H1 (cell line): ENCODE data around the gene CACNA1C. TPM values are rescaled to one million over a fixed set of nuclear protein-coding genes. Genes with fewer than 3 reads are reported as not detected.

Source experiments
- CTCF ChIA-PET: fragments of 300-600 bp; sonication (Branson Sonifier 250); formaldehyde crosslinking; loops from one replicate; lab custom pipeline; 2021; ENCODE audit not compliant: partially characterized antibody; lab: Charles Lee
- POLR2A ChIA-PET: fragments of 300-600 bp; sonication (Branson Sonifier 250); formaldehyde crosslinking; loops from one replicate; lab custom pipeline; 2021; ENCODE audit warnings: inconsistent platforms; ENCODE audit not compliant: partially characterized antibody; lab: Charles Lee
- DNase-seq, 2 experiments: peaks; one replicate each; pipeline versions ENCODE4 v3.0.0 to v3.0.0-alpha.2; 2010 to 2022; ENCODE audit warnings: low spot score in 2 of 2, low read depth in 1 of 2, mixed read lengths in 1 of 2
- FAIRE-seq: peaks from 2 replicates; lab custom pipeline; 2011; peaks lifted over from hg19 to GRCh38; lab: Jason Lieb, UNC
- H2AFZ ChIP-seq: 2 replicates; pipeline ENCODE4 v1.8.1; 2012; ENCODE audit warnings: low read length, inconsistent platforms
- H2AK5ac ChIP-seq: 2 replicates; pipeline ENCODE4 v1.6.1; 2013; ENCODE audit warnings: low read depth, low read length
- H2BK120ac ChIP-seq: replicated peaks from 2 replicates; pipeline ENCODE3; 2013; ENCODE audit warnings: low read depth, low read length, inconsistent platforms
- H2BK12ac ChIP-seq: 2 replicates; pipeline ENCODE4 v1.6.1; 2013; ENCODE audit warnings: low read depth, low read length
- H2BK15ac ChIP-seq: 2 replicates; pipeline ENCODE4 v1.6.1; 2013; ENCODE audit warnings: low read length
- H2BK20ac ChIP-seq: 2 replicates; pipeline ENCODE4 v1.6.1; 2013; ENCODE audit warnings: low read length
- H2BK5ac ChIP-seq: 2 replicates; pipeline ENCODE4 v1.6.1; 2013; ENCODE audit warnings: low read depth, low read length
- H3K14ac ChIP-seq: 2 replicates; pipeline ENCODE4 v1.6.1; 2013; ENCODE audit warnings: inconsistent platforms; ENCODE audit not compliant: insufficient read length
- H3K18ac ChIP-seq: 2 replicates; pipeline ENCODE4 v1.6.1; 2013; ENCODE audit warnings: low read length; ENCODE audit errors: extremely low read depth
- H3K23ac ChIP-seq: 2 replicates; pipeline ENCODE4 v1.6.1; 2013; ENCODE audit warnings: inconsistent platforms; ENCODE audit not compliant: insufficient read length
- H3K23me2 ChIP-seq: 2 replicates; pipeline ENCODE4 v1.6.1; 2013; ENCODE audit warnings: low read depth, low read length
- H3K27ac ChIP-seq: 2 replicates; pipeline ENCODE4 v1.6.1; 2011; ENCODE audit warnings: low read depth, low read length, inconsistent platforms
- H3K27me3 ChIP-seq, 4 experiments: replicated peaks in 1 of 4; 1 replicate in 1 of 4; 2 replicates in 3 of 4; pipeline versions ENCODE4 v1.6.1 to v1.8.1; 2011 to 2013; ENCODE audit warnings: low read length in 3 of 4, mild to moderate bottlenecking in 3 of 4, inconsistent platforms in 2 of 4, mixed read lengths in 2 of 4, moderate library complexity in 1 of 4; ENCODE audit not compliant: control insufficient read depth in 3 of 4, insufficient read depth in 3 of 4; ENCODE audit errors: extremely low read depth in 1 of 4
- H3K36me3 ChIP-seq, 4 experiments: 2 replicates each; pipeline versions ENCODE4 v1.6.1 to v1.8.1; 2011 to 2013; ENCODE audit warnings: mild to moderate bottlenecking in 4 of 4, low read length in 3 of 4, moderate library complexity in 2 of 4, control low read depth in 1 of 4, inconsistent platforms in 1 of 4; ENCODE audit not compliant: insufficient read depth in 4 of 4, control insufficient read depth in 2 of 4
- H3K4ac ChIP-seq: replicated peaks from 2 replicates; pipeline ENCODE3; 2013; ENCODE audit warnings: low read length, low read depth, mixed read lengths, inconsistent platforms; ENCODE audit not compliant: insufficient read length
- H3K4me1 ChIP-seq, 4 experiments: replicated peaks in 1 of 4; 1 replicate in 1 of 4; 2 replicates in 3 of 4; pipeline versions ENCODE4 v1.6.1 to v1.8.1; 2011 to 2013; ENCODE audit warnings: low read length in 3 of 4, inconsistent platforms in 2 of 4, mixed read lengths in 1 of 4; ENCODE audit not compliant: insufficient read depth in 4 of 4, control insufficient read depth in 3 of 4
- H3K4me2 ChIP-seq, 2 experiments: 2 replicates each; pipeline versions ENCODE4 v1.6.1 to v1.8.1; 2011 to 2013; ENCODE audit warnings: low read depth in 2 of 2, low read length in 2 of 2, control low read depth in 1 of 2, inconsistent platforms in 1 of 2, mild to moderate bottlenecking in 1 of 2; ENCODE audit not compliant: insufficient read depth in 1 of 2
- H3K4me3 ChIP-seq, 4 experiments: fragments of 200-600, 300-600 bp in 1 of 4; sonication (generic), shearing (Covaris generic), sonication (Bioruptor Twin) in 1 of 4; 2 replicates each; pipeline versions ENCODE4 v1.5.1 to v1.8.1; 2011 to 2016; ENCODE audit warnings: low read length in 4 of 4, low read depth in 3 of 4, control low read depth in 2 of 4, inconsistent platforms in 2 of 4, mild to moderate bottlenecking in 2 of 4, mixed read lengths in 1 of 4, moderate library complexity in 1 of 4; ENCODE audit not compliant: insufficient read depth in 2 of 4; ENCODE audit errors: extremely low read depth in 1 of 4
- H3K56ac ChIP-seq: replicated peaks from 2 replicates; pipeline ENCODE3; 2013; ENCODE audit warnings: low read depth, mild to moderate bottlenecking, mixed read lengths, low read length, inconsistent platforms; ENCODE audit not compliant: insufficient read length
- H3K79me1 ChIP-seq: 2 replicates; pipeline ENCODE4 v1.6.1; 2013; ENCODE audit warnings: low read depth, low read length, control low read depth
- H3K79me2 ChIP-seq, 2 experiments: 2 replicates each; pipeline versions ENCODE4 v1.6.1 to v1.8.1; 2012 to 2013; ENCODE audit warnings: low read length in 2 of 2, mild to moderate bottlenecking in 2 of 2, inconsistent platforms in 1 of 2; ENCODE audit not compliant: insufficient read depth in 2 of 2, control insufficient read depth in 1 of 2
- H3K9ac ChIP-seq, 4 experiments: replicated peaks in 1 of 4; 1 replicate in 1 of 4; 2 replicates in 3 of 4; pipeline versions ENCODE4 v1.6.1 to v1.8.1; 2011 to 2013; ENCODE audit warnings: low read depth in 3 of 4, low read length in 3 of 4, control low read depth in 2 of 4, mild to moderate bottlenecking in 2 of 4, moderate library complexity in 2 of 4, inconsistent platforms in 1 of 4; ENCODE audit errors: extremely low read depth in 1 of 4
- H3K9me3 ChIP-seq, 2 experiments: 2 replicates each; pipeline versions ENCODE4 v1.6.1 to v1.8.1; 2012 to 2013; ENCODE audit warnings: mild to moderate bottlenecking in 2 of 2, moderate library complexity in 2 of 2, control low read depth in 1 of 2, inconsistent platforms in 1 of 2, low read depth in 1 of 2, low read length in 1 of 2, mixed read lengths in 1 of 2; ENCODE audit not compliant: insufficient read depth in 2 of 2
- H4K20me1 ChIP-seq, 2 experiments: replicated peaks in 1 of 2; 2 replicates each; pipeline versions ENCODE3 to v1.8.1; 2011 to 2013; ENCODE audit warnings: inconsistent platforms in 2 of 2, low read length in 2 of 2, mild to moderate bottlenecking in 1 of 2; ENCODE audit not compliant: insufficient read depth in 2 of 2, control insufficient read depth in 1 of 2
- H4K5ac ChIP-seq: 2 replicates; pipeline ENCODE4 v1.6.1; 2013; ENCODE audit warnings: low read length, low read depth, mixed read lengths, inconsistent platforms; ENCODE audit not compliant: insufficient read length
- H4K8ac ChIP-seq: 2 replicates; pipeline ENCODE4 v1.8.0; 2013; ENCODE audit warnings: mild to moderate bottlenecking, moderate library complexity, low read length, inconsistent platforms; ENCODE audit not compliant: insufficient read depth; ENCODE audit errors: extremely low read depth
- H4K91ac ChIP-seq: replicated peaks from 2 replicates; pipeline ENCODE3; 2013; ENCODE audit warnings: low read length, mixed read lengths, inconsistent platforms; ENCODE audit not compliant: insufficient read length
- BACH1 ChIP-seq: IDR thresholded peaks from 2 replicates; pipeline ENCODE4 v1.6.1; 2012; ENCODE audit warnings: low read length, improper control_type of control experiment
- CBX5 ChIP-seq: fragments of 300-800, 300-1000 bp; sonication (generic); IDR thresholded peaks from 2 replicates; pipeline ENCODE4 v1.7.1; 2016; ENCODE audit warnings: antibody characterized with exemption, low read length, low read depth
- WGBS, 2 experiments: shearing (Covaris generic) in 1 of 2; methylation state at CpG; one replicate each; pipeline versions ENCODE4 v1.1.6 to v1.1.7; 2013 to 2015; ENCODE audit warnings: low lambda C conversion rate in 2 of 2, mixed read lengths in 2 of 2, inconsistent platforms in 1 of 2, low coverage in 1 of 2, missing lambda C conversion rate in 1 of 2; ENCODE audit not compliant: insufficient replicate concordance in 2 of 2, insufficient coverage in 1 of 2, insufficient read length in 1 of 2; ENCODE audit errors: extremely low coverage in 1 of 2, missing lambda C conversion rate in 1 of 2; 5-methylcytosine and 5-hydroxymethylcytosine counted together
- polyA plus RNA-seq, 7 experiments: library from polyadenylated mRNA; depleted of rRNA in 3 of 7; stranded (reverse) in 5 of 7; unstranded in 2 of 7; fragments of >200 nt in 5 of 7; fragments of 200-250 nt in 2 of 7; gene quantifications; 1 replicate in 5 of 7; 2 replicates in 1 of 7; 4 replicates in 1 of 7; pipeline versions ENCODE4 v1.2.1 to v1.2.3, GENCODE V29; 2011 to 2013; ENCODE audit warnings: missing spikeins in 2 of 7, mixed read lengths in 2 of 7
- total RNA-seq: library from RNA; stranded (reverse); fragmentation: NEBNext Ultra II Directional; extraction: Animal tissue kit (Norgen Biotek cat#: 25700); gene quantifications from 2 replicates; pipeline ENCODE4 v1.2.1, GENCODE V29; 2021

CACNA1C gene
- total and polyA plus RNA-seq, 2 of the 8 experiments (the other 6 are each of a cell fraction or from before 2014, with no cell fraction given), result 1.3 TPM

- H3K27me3 ChIP-seq, result peaks cover 0 to 3% (median 0%) of the 10 kb centered on the region in 4 experiments; a peak in 1 of 7 replicates
- H3K9me3 ChIP-seq, result peaks cover 4 to 12% of the 10 kb centered on the region in 2 experiments; a peak in 3 of 4 replicates
- H2BK15ac ChIP-seq, result no peak overlapping the region
- no peak overlapping the region for H3K27ac ChIP-seq
- ChIA-PET POLR2A (no interaction called here), CTCF (interaction anchor here (1.0 kb wide), 1 partner anchor 12 kb away, joined by 3 read pairs; no protein-coding TSS in a partner anchor)
- H4K91ac ChIP-seq, result no peak overlapping the region
- H3K79me1 ChIP-seq, result no peaks in the 10 kb centered on the region
- no peak overlapping the region for H2BK20ac ChIP-seq
- H2BK12ac ChIP-seq, result no peak overlapping the region
- H3K4me1 ChIP-seq, result no peaks in the 10 kb centered on the region; a peak in 1 of 7 replicates
- H3K18ac ChIP-seq, result no peak overlapping the region
- H2BK120ac ChIP-seq, result no peak overlapping the region
- H3K56ac ChIP-seq, result no peak overlapping the region
- no peak overlapping the region for H3K4me3 ChIP-seq
- H2AFZ ChIP-seq, result no peak overlapping the region
- H3K23me2 ChIP-seq, result no peaks in the 10 kb centered on the region
- TF ChIP-seq BACH1 (no peak), CBX5 (no peak)
- TF ChIP-seq, all 59 proteins: peak for 0
- no peaks in the 10 kb centered on the region for H3K79me2 ChIP-seq
- WGBS, 2 experiments, result 78% methylated on average over 1 of the region's 1 CpG; no CpG with 5 or more reads in 1 of the 2 experiments
- H2AK5ac ChIP-seq, result no peak overlapping the region
- H4K20me1 ChIP-seq, result no peaks in the 10 kb centered on the region
- H3K9ac ChIP-seq, result no peak overlapping the region
- no peak overlapping the region for H2BK5ac ChIP-seq
- no peak overlapping the region for H3K23ac ChIP-seq
- no peak overlapping the region for H4K5ac ChIP-seq
- no peak overlapping the region for H3K4ac ChIP-seq
- no peak overlapping the region for H3K4me2 ChIP-seq
- H3K36me3 ChIP-seq, result no peaks in the 10 kb centered on the region
- H4K8ac ChIP-seq, result no peak overlapping the region
- FAIRE-seq, result no peak
- no peak for DNase-seq
- H3K14ac ChIP-seq, result no peak overlapping the region
These were observed 645.8 kb downstream of the CACNA1C start for GRCh38 chr12:2698566-2698965.
